ENCODE results near the gene PRPF31. TPM values are rescaled to one million over a fixed set of nuclear protein-coding genes. Genes with fewer than 3 reads are reported as not detected.
A peak's percentile ranks its signal among the peaks of the same experiment; 100 is the strongest.

PRPF31 gene
- total and polyA plus RNA-seq, 8 donors: 14.4 to 47.1 (median 21.0) TPM

- ATAC-seq (no peak), FAIRE-seq (no peak), DNase-seq (peak in 2 of 6 donors; percentile 15 to 63)
- Histone ChIP-seq H3K4me3 (no peak overlapping the region), H3K27ac (no peak overlapping the region), H3K4me1 (no peaks in the 10 kb centered on the region), H3K27me3 (no peaks in the 10 kb centered on the region), H3K36me3 (peaks cover 7 to 34% (median 28%) of the 10 kb centered on the region in 3 donors), H3K9me3 (no peaks in the 10 kb centered on the region)
- no peak for TF ChIP-seq CTCF (IDR thresholded peaks at IDR 0.05)
- intact Hi-C loops (cut with DNase I): no loop called here
- 95 to 97% methylated on average over 20 of the region's 20 CpGs for WGBS, 2 donors
Measured at GRCh38 chr19:54129617-54129996, 14.1 kb downstream of the PRPF31 start.

DNA sequence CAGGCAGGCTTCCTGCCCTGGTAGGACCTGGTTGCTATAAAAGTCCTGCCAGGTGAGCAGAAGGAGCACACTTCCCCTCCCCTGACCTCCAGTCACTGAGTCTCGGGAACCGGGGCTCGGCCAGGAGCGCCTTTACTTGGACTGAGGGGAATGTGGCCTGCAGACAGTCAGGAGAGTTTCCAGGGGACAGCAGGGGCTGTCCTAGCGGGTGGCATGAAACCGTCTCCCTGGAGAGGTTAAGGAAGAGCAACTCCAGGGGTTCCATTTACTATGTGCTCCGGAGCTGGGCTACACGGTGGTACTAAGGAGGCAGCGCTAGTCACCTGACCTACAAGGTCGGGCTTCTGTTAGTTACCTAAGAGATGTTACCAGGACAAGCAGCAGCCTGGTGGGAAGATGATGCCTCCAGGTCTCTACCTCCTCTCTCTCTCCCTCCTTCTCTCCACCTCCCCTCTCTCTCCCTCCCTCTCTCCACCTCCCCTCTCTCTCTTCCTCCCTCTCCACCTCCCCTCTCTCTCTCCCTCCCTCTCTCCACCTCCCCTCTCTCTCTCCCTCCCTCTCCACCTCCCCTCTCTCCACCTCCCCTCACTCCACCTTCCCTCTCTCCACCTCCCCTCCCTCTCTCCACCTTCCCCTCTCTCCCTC is 17.9 kb downstream of the PRPF31 start:
- no peak for ATAC-seq
- TF ChIP-seq CTCF (IDR thresholded peaks at IDR 0.05): no peak
- Histone ChIP-seq H3K4me1 (peaks cover 0 to 6% (median 3%) of the 10 kb centered on the region in 3 donors), H3K4me3 (no peak overlapping the region), H3K27ac (no peak overlapping the region), H3K27me3 (no peaks in the 10 kb centered on the region), H3K9me3 (no peaks in the 10 kb centered on the region), H3K36me3 (peaks cover 0 to 11% (median 8%) of the 10 kb centered on the region in 3 donors)
- 80 to 84% methylated on average over 10 of the region's 10 CpGs for WGBS, 2 donors
- no peak for DNase-seq
- no peak for FAIRE-seq
- intact Hi-C loops (cut with DNase I): no loop called here

GRCh38 chr19:54133957-54134590 is 18.5 kb downstream of the PRPF31 start:
- TF ChIP-seq CTCF (IDR thresholded peaks at IDR 0.05): no peak
- no peak for DNase-seq
- Histone ChIP-seq H3K4me3 (no peak overlapping the region), H3K27me3 (no peaks in the 10 kb centered on the region), H3K36me3 (peaks cover 0 to 7% (median 7%) of the 10 kb centered on the region in 3 donors), H3K4me1 (peaks cover 0 to 11% (median 3%) of the 10 kb centered on the region in 3 donors), H3K9me3 (no peaks in the 10 kb centered on the region), H3K27ac (no peak overlapping the region)
- intact Hi-C loops (cut with DNase I): no loop called here
- 80 to 90% methylated on average over 2 of the region's 2 CpGs for WGBS, 2 donors
- ATAC-seq: no peak
- FAIRE-seq: no peak

DNA sequence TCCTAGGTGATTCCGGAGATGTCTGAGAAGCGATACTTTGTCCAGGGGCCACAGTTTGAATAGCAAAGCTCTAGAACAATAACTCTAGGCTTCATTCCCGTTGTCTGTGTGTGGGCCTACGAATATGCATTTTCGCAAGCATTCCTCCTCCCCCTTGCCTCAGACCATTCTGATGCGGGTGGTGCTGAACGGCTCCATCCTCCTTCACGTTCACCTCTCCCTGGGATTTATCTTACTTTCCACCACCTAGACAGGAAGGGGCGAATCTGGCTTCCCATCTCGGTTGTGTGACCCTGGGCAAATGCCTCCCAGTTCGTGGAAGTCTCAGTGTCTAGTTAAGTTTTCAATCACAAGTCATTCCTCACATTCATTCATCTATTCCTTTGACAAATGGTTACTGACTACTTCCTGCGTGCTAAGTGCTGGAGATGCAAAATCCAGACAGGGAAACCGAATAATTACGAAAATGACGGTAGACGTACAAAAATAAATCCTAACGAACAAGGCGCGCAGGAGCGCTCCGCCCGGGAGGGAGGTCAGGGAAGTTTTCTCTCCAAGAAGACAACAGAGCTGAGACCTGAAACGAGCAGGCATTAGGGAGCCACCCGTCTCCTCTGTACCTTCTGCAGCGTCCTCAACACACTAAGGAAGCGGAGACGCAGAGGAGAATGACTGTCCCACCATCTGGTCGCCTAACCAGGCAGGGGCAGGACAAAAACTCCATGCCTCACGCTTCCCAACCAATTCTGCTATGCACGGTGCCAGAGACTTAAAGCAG is 20.7 kb downstream of the PRPF31 start:
- no peak for DNase-seq
- peak in 3 of 4 donors; percentile 0 for ATAC-seq
- whole genome bisulfite sequencing, 2 donors: 1 to 2% methylated on average over 30 of the region's 30 CpGs
- Histone ChIP-seq H3K27ac (peak overlapping the region in 3 of 4 donors; percentile 19 to 42 (median 23)), H3K36me3 (no peaks in the 10 kb centered on the region), H3K9me3 (no peaks in the 10 kb centered on the region), H3K4me1 (peaks cover 0 to 20% (median 3%) of the 10 kb centered on the region in 3 donors), H3K4me3 (peak overlapping the region; percentile 1 to 62 (median 39)), H3K27me3 (no peaks in the 10 kb centered on the region)
- no peak for FAIRE-seq
- intact Hi-C loops (cut with DNase I): no loop called here
- TF ChIP-seq CTCF (IDR thresholded peaks at IDR 0.05): no peak
